H7 (cell line): Measurements from ENCODE around the gene LIN7A. TPM values are rescaled to one million over a fixed set of nuclear protein-coding genes. Genes with fewer than 3 reads are reported as not detected.
"Not testable (repeated sequence)": the region's sequence is repeated elsewhere in the genome, so short reads cannot be mapped to it uniquely, and the experiment has no call there.

Experiments used
- DNase-seq: peaks from one replicate; pipeline ENCODE4 v3.0.0; 2012
- H3K27me3 ChIP-seq: 2 replicates; pipeline ENCODE4 v1.6.0; 2011; ENCODE audit warnings: mild to moderate bottlenecking, low read length; ENCODE audit not compliant: control insufficient read depth, insufficient read depth
- H3K36me3 ChIP-seq: replicated peaks from 2 replicates; pipeline ENCODE4 v1.5.1; 2011; ENCODE audit warnings: low read length; ENCODE audit not compliant: control insufficient read depth, insufficient read depth
- H3K4me3 ChIP-seq: 2 replicates; pipeline ENCODE4 v1.5.1; 2011; ENCODE audit warnings: low read depth, mild to moderate bottlenecking, control low read depth, low read length, moderate library complexity; ENCODE audit not compliant: insufficient read depth
- total RNA-seq: library from RNA; depleted of rRNA; stranded (reverse); fragments of >200 nt; shearing (Covaris generic); gene quantifications from 2 replicates; pipeline ENCODE4 v1.2.3, GENCODE V29; 2014

The LIN7A gene
- total RNA-seq, 1 experiment from 2014 or later = 7.6 TPM

DNA sequence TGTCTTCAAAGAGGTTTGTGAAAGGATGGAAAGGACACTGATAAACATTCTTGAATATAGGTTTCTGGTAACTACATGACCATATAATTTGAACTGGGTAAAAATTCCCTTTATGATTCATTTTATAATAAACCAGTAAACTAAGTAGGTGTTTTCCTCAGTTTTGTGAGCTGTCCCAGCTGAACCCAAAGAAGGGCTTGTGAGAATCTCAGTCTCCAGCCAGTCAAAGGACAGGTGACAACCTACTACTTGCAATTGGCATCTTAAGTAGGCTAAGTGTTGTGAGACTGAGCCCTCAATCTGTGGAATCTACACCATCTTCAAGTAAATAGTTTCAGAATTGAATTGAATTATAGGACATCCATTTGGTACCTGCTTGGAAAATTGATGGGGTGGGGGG, 145.9 kb downstream of the LIN7A start:
- DNase-seq = no peak
- Histone ChIP-seq H3K36me3 (no peaks in the 10 kb centered on the region), H3K4me3 (no peak overlapping the region), H3K27me3 (no peaks in the 10 kb centered on the region)

GRCh38 chr12:80788407-80788806, 149.3 kb downstream of the LIN7A start:
- not testable (repeated sequence) for DNase-seq, H3K4me3 ChIP-seq, H3K27me3 ChIP-seq, H3K36me3 ChIP-seq

DNA sequence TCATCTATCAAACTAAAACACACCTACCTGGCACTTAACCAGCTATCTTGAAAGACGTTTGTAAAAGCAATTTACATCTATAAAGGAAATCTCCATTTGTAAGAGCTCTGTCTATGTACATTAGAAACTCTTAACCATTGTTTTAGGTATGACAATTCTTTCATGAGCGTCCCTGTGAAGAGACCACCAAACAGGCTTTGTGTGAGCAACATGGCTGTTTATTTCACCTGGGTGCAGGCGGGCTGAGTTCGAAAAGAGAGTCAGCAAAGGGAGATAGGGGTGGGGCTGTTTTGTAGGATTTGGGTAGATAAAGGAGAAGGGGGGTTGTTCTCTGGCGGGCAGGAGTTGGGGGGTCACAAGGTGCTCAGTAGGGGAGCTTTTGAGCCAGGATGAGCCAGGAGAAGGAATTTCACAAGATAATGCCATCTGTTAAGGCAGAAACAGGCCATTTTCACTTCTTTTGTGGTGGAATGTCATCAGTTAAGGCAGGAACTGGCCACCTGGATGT, 154.7 kb downstream of the LIN7A start:
- not testable (repeated sequence) for H3K4me3 ChIP-seq, H3K27me3 ChIP-seq, DNase-seq, H3K36me3 ChIP-seq

DNA sequence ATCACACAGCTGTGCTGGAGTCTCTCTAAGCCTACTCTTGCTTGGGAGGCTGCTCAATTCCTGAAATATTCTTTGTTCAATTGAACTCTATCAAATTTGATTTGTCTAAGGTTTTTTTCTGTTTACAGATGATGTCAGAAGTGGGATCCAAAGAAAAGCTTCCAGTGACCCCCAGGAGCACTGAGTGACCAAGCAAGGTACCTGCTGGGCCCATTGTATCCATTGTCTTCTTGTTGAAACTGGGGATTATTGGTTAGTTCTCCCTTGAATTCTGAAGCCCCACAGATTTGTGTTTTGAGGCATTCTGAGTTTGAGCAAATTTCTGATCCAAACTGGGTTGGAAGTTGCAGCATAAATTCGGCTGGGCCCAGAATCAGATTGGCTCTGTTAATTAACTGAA, 156.4 kb downstream of the LIN7A start:
- Histone ChIP-seq H3K36me3 (no peaks in the 10 kb centered on the region), H3K27me3 (no peaks in the 10 kb centered on the region), H3K4me3 (no peak overlapping the region)
- DNase-seq = no peak

DNA sequence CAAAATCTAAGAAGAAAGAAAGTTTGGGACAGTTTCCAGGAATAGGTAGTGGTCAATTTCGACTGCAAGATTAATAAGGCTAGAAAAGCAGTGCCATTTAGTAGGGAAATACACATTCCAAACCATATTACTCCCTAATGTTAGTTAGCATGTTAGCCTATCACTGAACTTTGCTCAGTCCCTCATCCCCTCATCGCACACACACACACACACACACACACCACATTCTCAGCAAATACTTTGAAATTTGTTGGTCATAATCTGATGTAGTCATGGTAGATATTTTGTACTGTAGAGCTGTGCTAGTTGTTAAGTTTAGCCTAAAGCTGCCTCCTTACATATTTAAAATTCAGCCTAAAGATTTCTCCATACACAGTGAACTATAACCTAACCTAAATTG, 157.0 kb downstream of the LIN7A start:
- no peaks in the 10 kb centered on the region for H3K36me3 ChIP-seq
- H3K27me3 ChIP-seq = no peaks in the 10 kb centered on the region
- no peak overlapping the region for H3K4me3 ChIP-seq
- no peak for DNase-seq

- no peak for DNase-seq
- Histone ChIP-seq H3K4me3 (no peak overlapping the region), H3K27me3 (no peaks in the 10 kb centered on the region), H3K36me3 (no peaks in the 10 kb centered on the region)
Observed at GRCh38 chr12:80778005-80778541, 159.7 kb downstream of the LIN7A start.

DNA sequence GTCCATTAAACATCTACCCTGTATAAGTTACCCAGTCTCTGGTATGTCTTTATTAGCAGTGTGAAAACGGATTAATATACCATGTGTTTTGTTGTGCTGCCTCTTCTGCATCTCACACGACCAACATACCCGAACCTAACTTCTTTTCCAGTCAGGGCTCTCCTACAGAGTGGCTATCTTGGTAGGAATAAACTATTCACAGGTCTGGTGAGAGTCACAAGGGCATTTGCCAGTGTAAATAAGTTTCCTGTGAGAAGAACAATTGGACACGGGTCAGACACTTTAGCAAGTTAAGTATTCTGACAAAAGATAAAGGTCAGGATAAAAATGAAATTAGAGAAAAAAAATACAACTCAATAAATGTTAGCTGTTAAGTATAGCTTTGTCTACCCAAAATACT, 160.1 kb downstream of the LIN7A start:
- DNase-seq = no peak
- no peak overlapping the region for H3K4me3 ChIP-seq
- H3K36me3 ChIP-seq = no peaks in the 10 kb centered on the region
- H3K27me3 ChIP-seq = no peaks in the 10 kb centered on the region

DNA sequence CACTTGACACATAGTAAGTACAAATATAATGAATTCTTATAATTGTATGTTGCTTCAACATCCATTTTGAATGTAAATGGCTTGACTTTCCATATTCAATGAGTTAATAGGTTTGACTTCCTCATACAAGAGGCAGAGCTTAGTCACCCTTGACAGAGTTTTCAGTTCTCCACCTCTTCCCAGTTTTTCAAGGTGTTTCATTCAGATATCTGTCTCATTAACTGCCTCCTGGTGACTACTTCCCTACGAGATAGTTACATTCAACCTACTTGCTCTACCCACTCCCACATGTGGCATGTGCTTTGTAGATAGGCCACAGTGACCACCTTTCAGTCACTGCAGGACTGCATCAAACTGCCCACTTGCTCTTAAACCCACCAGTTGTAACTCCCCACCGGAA, 161.0 kb downstream of the LIN7A start:
- DNase-seq = no peak
- no peaks in the 10 kb centered on the region for H3K36me3 ChIP-seq
- no peaks in the 10 kb centered on the region for H3K27me3 ChIP-seq
- H3K4me3 ChIP-seq = no peak overlapping the region

GRCh38 chr12:80770958-80771357, 166.8 kb downstream of the LIN7A start:
- H3K27me3 ChIP-seq = no peaks in the 10 kb centered on the region
- no peaks in the 10 kb centered on the region for H3K36me3 ChIP-seq
- no peak for DNase-seq
- no peak overlapping the region for H3K4me3 ChIP-seq

- Histone ChIP-seq H3K36me3 (no peaks in the 10 kb centered on the region), H3K4me3 (no peak overlapping the region)
- DNase-seq = no peak
Observed at GRCh38 chr12:80769553-80770140, 168.1 kb downstream of the LIN7A start.

GRCh38 chr12:80766897-80767296, 170.8 kb downstream of the LIN7A start:
- DNase-seq = no peak
- Histone ChIP-seq H3K4me3 (no peak overlapping the region), H3K36me3 (no peaks in the 10 kb centered on the region), H3K27me3 (no peaks in the 10 kb centered on the region)

More at GRCh38 chr12:80769553-80770140, 168.1 kb downstream of the LIN7A start:
- H3K27me3 ChIP-seq = no peaks in the 10 kb centered on the region

- DNase-seq = no peak
- no peaks in the 10 kb centered on the region for H3K36me3 ChIP-seq
- no peaks in the 10 kb centered on the region for H3K27me3 ChIP-seq
- no peak overlapping the region for H3K4me3 ChIP-seq
Observed at GRCh38 chr12:80766210-80766609, 171.5 kb downstream of the LIN7A start.

- H3K36me3 ChIP-seq = no peaks in the 10 kb centered on the region
- H3K4me3 ChIP-seq = no peak overlapping the region
- no peaks in the 10 kb centered on the region for H3K27me3 ChIP-seq
- DNase-seq = no peak
Observed at GRCh38 chr12:80763874-80764273, 173.9 kb downstream of the LIN7A start.

DNA sequence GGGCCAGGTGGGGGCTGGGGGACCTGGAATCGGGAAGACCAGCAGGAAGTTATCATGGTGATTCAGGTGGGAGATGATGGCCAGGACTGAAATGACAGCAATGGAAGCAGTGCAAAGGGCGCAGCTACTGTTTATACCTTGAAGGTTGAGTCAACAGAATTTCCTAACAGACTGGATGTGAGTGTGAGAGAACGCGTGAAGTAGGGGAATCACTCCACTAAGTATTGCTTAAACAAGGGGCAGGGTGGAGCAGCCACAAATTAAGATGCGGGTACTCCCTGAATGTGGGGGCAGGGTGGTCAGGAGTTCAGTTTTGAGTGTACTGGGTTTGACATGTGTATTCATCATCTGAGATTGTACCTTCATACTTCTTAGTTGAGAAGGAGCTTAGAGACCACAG, 175.9 kb downstream of the LIN7A start:
- Histone ChIP-seq H3K27me3 (no peaks in the 10 kb centered on the region), H3K36me3 (no peaks in the 10 kb centered on the region), H3K4me3 (no peak overlapping the region)
- DNase-seq = no peak

- Histone ChIP-seq H3K4me3 (no peak overlapping the region), H3K27me3 (no peaks in the 10 kb centered on the region), H3K36me3 (no peaks in the 10 kb centered on the region)
- no peak for DNase-seq
Observed at GRCh38 chr12:80756875-80757274, 180.9 kb downstream of the LIN7A start.

DNA sequence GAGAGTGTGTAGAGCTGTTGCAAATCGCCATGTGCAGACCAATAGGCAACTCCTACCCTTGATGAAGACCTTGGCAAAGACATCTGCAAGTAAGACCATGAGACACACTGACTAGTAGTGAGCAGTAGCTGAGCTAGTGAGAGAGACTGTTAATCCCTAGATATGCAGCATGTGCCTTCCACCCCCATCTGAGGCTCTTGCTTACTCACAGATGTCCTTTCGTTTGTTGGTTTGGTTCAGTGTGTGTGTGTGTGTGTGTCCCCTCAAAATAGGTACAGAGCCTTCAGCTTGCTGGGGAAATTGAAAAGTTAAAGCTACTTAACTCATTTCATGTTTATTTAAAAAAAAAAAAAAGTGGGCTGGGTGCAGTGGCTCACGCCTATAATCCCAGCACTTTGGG, 183.5 kb downstream of the LIN7A start:
- DNase-seq = no peak

More for the DNA sequence above, 183.5 kb downstream of the LIN7A start:
- Histone ChIP-seq H3K27me3 (no peaks in the 10 kb centered on the region), H3K36me3 (no peaks in the 10 kb centered on the region), H3K4me3 (no peak overlapping the region)
